K562 (cell line): Measurements from ENCODE around the gene PLEKHA7. TPM values are rescaled to one million over a fixed set of nuclear protein-coding genes. Genes with fewer than 3 reads are reported as not detected.

Experiments
- ATF6 ChIP-seq: sonication (generic); formaldehyde crosslinking; IDR thresholded peaks from 2 replicates; pipeline ENCODE4 v1.4.0; 2020; ENCODE audit warnings: mild to moderate bottlenecking, missing genetic modification reagents
- BCLAF1 ChIP-seq, 2 experiments: fragments of 450-650 bp in 1 of 2; IDR thresholded peaks; 2 replicates each; pipeline ENCODE4 v1.6.1; 2011 to 2017; ENCODE audit warnings: low read depth in 2 of 2, antibody characterized with exemption in 1 of 2, borderline replicate concordance in 1 of 2, low read length in 1 of 2, mild to moderate bottlenecking in 1 of 2, mixed read lengths in 1 of 2; ENCODE audit not compliant: control insufficient read depth in 1 of 2
- DNMT1 ChIP-seq: fragments of 450-650 bp; IDR thresholded peaks from 2 replicates; pipeline ENCODE4 v1.6.1; 2016; ENCODE audit warnings: antibody characterized with exemption, mild to moderate bottlenecking
- FOXK2 ChIP-seq, 2 experiments: fragments of 450-650 bp; IDR thresholded peaks in 1 of 2; conservative IDR thresholded peaks in 1 of 2; 2 replicates each; pipeline ENCODE4 v1.6.1; 2016; ENCODE audit warnings: low read depth in 2 of 2, mild to moderate bottlenecking in 1 of 2
- HCFC1 ChIP-seq: IDR thresholded peaks from 2 replicates; pipeline ENCODE4 v1.6.1; 2012; ENCODE audit warnings: low read depth, low read length, improper control_type of control experiment
- HDAC8 ChIP-seq: fragments of 450-650 bp; IDR thresholded peaks from 2 replicates; pipeline ENCODE4 v1.6.1; 2016; ENCODE audit warnings: mild to moderate bottlenecking, missing genetic modification characterization, moderate library complexity, missing compliant biosample characterization
- KDM4B ChIP-seq, 2 experiments: fragments of 450-650 bp in 1 of 2; sonication (generic) in 1 of 2; IDR thresholded peaks; 2 replicates each; pipeline ENCODE4 v1.6.1; 2016 to 2017; ENCODE audit warnings: borderline replicate concordance in 2 of 2, antibody characterized with exemption in 1 of 2, low read depth in 1 of 2, mild to moderate bottlenecking in 1 of 2
- MLLT1 ChIP-seq, 2 experiments: fragments of 450-650 bp; IDR thresholded peaks; 2 replicates each; pipeline ENCODE4 v1.6.1; 2016
- POLR2A ChIP-seq: fragments of 450-650 bp; conservative IDR thresholded peaks from 2 replicates; pipeline ENCODE4 v1.6.1; 2016
- POLR2AphosphoS5 ChIP-seq: IDR thresholded peaks from 2 replicates; pipeline ENCODE4 v1.6.1; 2011; ENCODE audit warnings: mild to moderate bottlenecking, low read depth, low read length, moderate library complexity; ENCODE audit not compliant: control insufficient read depth, insufficient read depth
- SMC3 ChIP-seq: conservative IDR thresholded peaks from 2 replicates; pipeline ENCODE4 v1.6.1; 2011; ENCODE audit warnings: low read depth, low read length, improper control_type of control experiment; ENCODE audit not compliant: insufficient read depth
- U2AF2 ChIP-seq: fragments of 200-400 bp; formaldehyde crosslinking; optimal IDR thresholded peaks from 2 replicates; pipeline ENCODE3; 2017; ENCODE audit warnings: low read depth, mild to moderate bottlenecking, low read length
- ZNF134 ChIP-seq: fragments of 250-450 bp; sonication (Bioruptor Pico); conservative IDR thresholded peaks from 2 replicates; pipeline ENCODE4 v1.4.0; 2020
- ZNF395 ChIP-seq: fragments of 200-800 bp; sonication (Bioruptor generic); IDR thresholded peaks from 2 replicates; pipeline ENCODE4 v1.6.1; 2017; ENCODE audit warnings: missing genetic modification characterization, missing compliant biosample characterization
- ZNF589 ChIP-seq: fragments of 200-800 bp; sonication (Bioruptor generic); IDR thresholded peaks from 2 replicates; pipeline ENCODE4 v1.6.1; 2016; ENCODE audit warnings: low read depth, missing genetic modification characterization, missing compliant biosample characterization
- ZNF695 ChIP-seq: fragments of 450-650 bp; formaldehyde crosslinking; IDR thresholded peaks from 2 replicates; pipeline ENCODE4 v1.4.0; 2020; ENCODE audit warnings: mild to moderate bottlenecking, moderate library complexity
- polyA plus RNA-seq, 8 experiments: library from polyadenylated mRNA; depleted of rRNA in 4 of 8; stranded (reverse) in 5 of 8; unstranded in 3 of 8; fragments of >200 nt; fragmentation: Nextera tagmentation in 2 of 8; fragmentation: Illumina TruSeq in 1 of 8; extraction: Ambion mirVana in 2 of 8; extraction: Trizol in 1 of 8; gene quantifications; 2 replicates each; pipeline versions ENCODE4 v1.2.1 to v1.2.3, GENCODE V29; 2011 to 2014; ENCODE audit warnings: inconsistent platforms in 1 of 8, missing spikeins in 1 of 8
- total RNA-seq, 7 experiments: library from RNA; depleted of rRNA in 6 of 7; stranded (reverse); fragments of >200 nt in 6 of 7; fragmentation: Illumina TruSeq in 2 of 7; extraction: Trizol in 2 of 7; gene quantifications; 2 replicates each; pipeline versions ENCODE4 v1.2.1 to v1.2.3, GENCODE V29; 2011 to 2021; ENCODE audit warnings: low replicate concordance in 1 of 7

Gene PLEKHA7
- total and polyA plus RNA-seq, 9 of the 15 experiments (the other 6 are each of a cell fraction or from before 2014, with no cell fraction given), result 0.06 to 0.77 (median 0.20) TPM; not detected in 1

- 0 out of 4 replicates have a peak, but pooled peaks of 1 of the 2 experiments have one; percentile 34 for TF ChIP-seq BCLAF1 (IDR thresholded peaks at IDR 0.05; ENCODE audit: borderline replicate concordance in 1 of 2, control insufficient read depth in 1 of 2, low read depth in 2 of 2, low read length in 1 of 2)
- TF ChIP-seq POLR2AphosphoS5, result peak; percentile 93
- TF ChIP-seq ATF6, result peak; percentile 65; the same call in 1 of the 2 replicates
- peak in 1 of 2 experiments; percentile 53; a peak in 1 of 4 replicates for TF ChIP-seq KDM4B (IDR thresholded peaks at IDR 0.05; ENCODE audit: borderline replicate concordance in 2 of 2, low read depth in 1 of 2)
- no peak for TF ChIP-seq ZNF695 (CRISPR knock-in tag)
- TF ChIP-seq DNMT1, result 0 out of 2 replicates have a peak, but pooled peaks have one; percentile 1
- peak; percentile 96 for TF ChIP-seq POLR2A
- TF ChIP-seq U2AF2, result no peak
- no peak for TF ChIP-seq ZNF134 (CRISPR knock-in tag)
- peak; percentile 92 for TF ChIP-seq ZNF395
- TF ChIP-seq HDAC8 (tag), result 0 out of 2 replicates have a peak, but pooled peaks have one; percentile 51
- TF ChIP-seq ZNF589 (CRISPR knock-in tag), result 0 out of 2 replicates have a peak, but pooled peaks have one; percentile 17
- TF ChIP-seq MLLT1 (IDR thresholded peaks at IDR 0.05), result peak; percentile 53 to 66; a peak in 2 of 4 replicates
- TF ChIP-seq FOXK2 (conservative IDR thresholded peaks at IDR 0.05 in 1 of 2, IDR thresholded peaks at IDR 0.05 in 1 of 2; ENCODE audit: low read depth in 2 of 2), result peak in 1 of 2 experiments; percentile 80; a peak in 1 of 4 replicates
- TF ChIP-seq SMC3, result no peak
- peak; percentile 96 for TF ChIP-seq HCFC1
Measured at GRCh38 chr11:16738193-16738946, 275.8 kb downstream of the PLEKHA7 start, which contains the start of gene C11orf58 (continued).
